Right lobe of liver (tissue), 6 donors: ENCODE data around the gene MYNN. TPM values are rescaled to one million over a fixed set of nuclear protein-coding genes. Genes with fewer than 3 reads are reported as not detected.

Source experiments
- ATAC-seq, 4 donors: fragments of 200-7000 bp; cut with Tn5 transposase; one replicate each; pipeline ENCODE4 v1.9.1; 2020; ENCODE audit warnings: mild to moderate bottlenecking in 4 of 4, moderate library complexity in 4 of 4
- DNase-seq, 3 donors: peaks; one replicate each; pipeline ENCODE4 v3.0.0-alpha.2; 2020
- H3K27ac ChIP-seq, 3 donors: fragments of 200-600 bp; one replicate each; pipeline ENCODE4 v1.8.0; 2022
- H3K27me3 ChIP-seq, 2 donors: fragments of 200-600 bp; one replicate each; pipeline ENCODE4 v1.8.0; 2022
- H3K36me3 ChIP-seq, 4 donors: fragments of 200-600 bp; sonication (generic) in 1 of 4; one replicate each; pipeline versions ENCODE4 v1.5.1 to v1.8.0; 2017 to 2022; ENCODE audit warnings: control low read depth in 1 of 4
- H3K4me1 ChIP-seq, 4 donors: fragments of 200-600 bp; sonication (generic) in 1 of 4; one replicate each; pipeline versions ENCODE4 v1.5.1 to v1.8.0; 2017 to 2022; ENCODE audit warnings: control low read depth in 1 of 4
- H3K4me3 ChIP-seq, 3 donors: fragments of 200-600 bp; one replicate each; pipeline ENCODE4 v1.8.0; 2022
- H3K9me3 ChIP-seq, 4 donors: fragments of 200-600 bp; sonication (generic) in 1 of 4; one replicate each; pipeline versions ENCODE4 v1.5.1 to v1.8.0; 2017 to 2022; ENCODE audit warnings: control low read depth in 1 of 4
- POLR2A ChIP-seq: fragments of 450-650 bp; IDR thresholded peaks from one replicate; pipeline ENCODE4 v1.6.1; 2017; ENCODE audit warnings: antibody characterized with exemption, mild to moderate bottlenecking
- WGBS: methylation state at CpG from one replicate; pipeline ENCODE4 v1.1.6; 2018; ENCODE audit warnings: low coverage, low lambda C conversion rate; ENCODE audit not compliant: insufficient coverage; ENCODE audit errors: missing lambda C conversion rate; 5-methylcytosine and 5-hydroxymethylcytosine counted together
- intact Hi-C, 2 donors: fragments of 100-400 bp; cut with DNase I; formaldehyde crosslinking; loops; one replicate each; pipeline versions ENCODE4 v1.11.2 to v1.14.1; 2022
- total RNA-seq, 6 experiments: library from RNA; depleted of rRNA in 2 of 6; stranded (reverse); fragments of >200 nt in 2 of 6; fragmentation: NEBNext Ultra II Directional in 3 of 6; extraction: Animal tissue kit (Norgen Biotek cat#: 25700) in 3 of 6; gene quantifications; one replicate each; pipeline versions ENCODE4 v1.1.0 to v1.2.4, GENCODE V29; 2016 to 2023
- TF ChIP-seq, protein P1 (sequence below), 4 donors: fragments of 200-600 bp in 3 of 4; fragments of 450-650 bp in 1 of 4; IDR thresholded peaks; one replicate each; pipeline versions ENCODE4 v1.5.1 to v1.8.0; 2016 to 2022; ENCODE audit warnings: antibody characterized with exemption in 4 of 4, mild to moderate bottlenecking in 2 of 4
- donor health status: DM: no; HTN: yes; CAD: no.
- donor health status: DM: no; HTN: no; CAD: no.
- donor health status: DM: no; HTN: no; CAD: no.
- donor health status: DM: no; HTN: yes; CAD: no.
- donor health status: DM: no; HTN: yes; CAD: no.

The MYNN gene
- total RNA-seq, 6 experiments from 2014 or later, result 5.6 to 6.7 (median 5.9) TPM

DNA sequence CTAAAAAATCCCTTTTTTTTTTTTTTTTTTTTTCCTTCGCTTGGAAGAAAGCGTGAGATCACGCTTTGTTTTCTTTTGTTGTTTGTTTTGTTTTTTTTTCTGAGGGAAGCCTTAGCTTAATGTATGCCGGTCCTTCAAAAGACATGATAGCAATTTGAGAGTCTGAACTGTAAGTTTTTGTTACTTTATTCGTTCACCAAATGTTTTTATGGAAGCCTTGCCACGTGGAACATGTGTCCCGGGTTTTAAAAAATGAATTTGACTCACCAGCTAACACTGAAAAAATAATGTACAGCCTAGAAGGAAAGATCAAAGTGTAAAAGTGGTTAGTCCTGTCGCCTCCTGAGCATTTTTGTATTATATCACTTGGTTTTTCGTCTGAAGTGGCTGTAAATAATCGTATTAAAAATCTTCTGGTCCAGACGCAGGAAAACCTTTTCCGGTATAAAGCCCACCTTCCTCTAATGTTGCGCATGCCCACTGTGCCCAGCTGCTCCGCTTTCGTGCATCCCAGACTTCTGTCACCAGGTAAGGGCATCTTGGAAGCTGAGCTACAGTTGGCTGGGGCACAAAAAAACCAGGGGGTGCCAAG, 795 bp upstream of the MYNN start:
- intact Hi-C loops, result no loop called here
- peaks cover 0 to 22% (median 0%) of the 10 kb centered on the region in 4 donors for H3K36me3 ChIP-seq
- ATAC-seq (peak; percentile 52 to 62 (median 56)), DNase-seq (peak; percentile 57 to 75 (median 73))
- H3K4me3 ChIP-seq, result peak overlapping the region; percentile 70 to 92 (median 79)
- H3K27me3 ChIP-seq, result no peaks in the 10 kb centered on the region
- no peaks in the 10 kb centered on the region for H3K9me3 ChIP-seq
- peaks cover 0 to 19% (median 5%) of the 10 kb centered on the region in 4 donors for H3K4me1 ChIP-seq
- peak overlapping the region; percentile 96 to 99 (median 99) for H3K27ac ChIP-seq
- no peak for TF ChIP-seq POLR2A
- TF ChIP-seq, protein P1, sequence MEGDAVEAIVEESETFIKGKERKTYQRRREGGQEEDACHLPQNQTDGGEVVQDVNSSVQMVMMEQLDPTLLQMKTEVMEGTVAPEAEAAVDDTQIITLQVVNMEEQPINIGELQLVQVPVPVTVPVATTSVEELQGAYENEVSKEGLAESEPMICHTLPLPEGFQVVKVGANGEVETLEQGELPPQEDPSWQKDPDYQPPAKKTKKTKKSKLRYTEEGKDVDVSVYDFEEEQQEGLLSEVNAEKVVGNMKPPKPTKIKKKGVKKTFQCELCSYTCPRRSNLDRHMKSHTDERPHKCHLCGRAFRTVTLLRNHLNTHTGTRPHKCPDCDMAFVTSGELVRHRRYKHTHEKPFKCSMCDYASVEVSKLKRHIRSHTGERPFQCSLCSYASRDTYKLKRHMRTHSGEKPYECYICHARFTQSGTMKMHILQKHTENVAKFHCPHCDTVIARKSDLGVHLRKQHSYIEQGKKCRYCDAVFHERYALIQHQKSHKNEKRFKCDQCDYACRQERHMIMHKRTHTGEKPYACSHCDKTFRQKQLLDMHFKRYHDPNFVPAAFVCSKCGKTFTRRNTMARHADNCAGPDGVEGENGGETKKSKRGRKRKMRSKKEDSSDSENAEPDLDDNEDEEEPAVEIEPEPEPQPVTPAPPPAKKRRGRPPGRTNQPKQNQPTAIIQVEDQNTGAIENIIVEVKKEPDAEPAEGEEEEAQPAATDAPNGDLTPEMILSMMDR (IDR thresholded peaks at IDR 0.05), result no peak
- under 1% methylated on average over 15 of the region's 15 CpGs for WGBS

DNA sequence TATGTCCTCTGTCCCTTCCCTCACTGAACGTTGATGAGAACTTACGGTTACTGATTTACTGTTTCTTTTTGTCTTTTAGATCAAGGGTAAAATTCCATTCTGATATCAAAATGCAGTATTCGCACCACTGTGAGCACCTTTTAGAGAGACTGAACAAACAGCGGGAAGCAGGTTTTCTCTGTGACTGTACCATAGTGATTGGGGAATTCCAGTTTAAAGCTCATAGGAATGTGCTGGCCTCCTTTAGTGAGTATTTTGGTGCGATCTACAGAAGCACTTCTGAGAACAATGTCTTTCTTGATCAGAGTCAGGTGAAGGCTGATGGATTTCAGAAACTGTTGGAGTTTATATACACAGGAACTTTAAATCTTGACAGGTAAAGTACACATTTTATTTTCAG, 990 bp downstream of the MYNN start:
- Histone ChIP-seq H3K4me3 (peak overlapping the region; percentile 70 to 92 (median 79)), H3K4me1 (peaks cover 0 to 19% (median 5%) of the 10 kb centered on the region in 4 donors), H3K27ac (peak overlapping the region in 1 of 3 donors; percentile 99), H3K27me3 (no peaks in the 10 kb centered on the region), H3K9me3 (no peaks in the 10 kb centered on the region), H3K36me3 (peaks cover 0 to 37% (median 0%) of the 10 kb centered on the region in 4 donors)
- ATAC-seq, result no peak
- intact Hi-C loops, result no loop called here
- TF ChIP-seq POLR2A, result no peak
- TF ChIP-seq, protein P1 (IDR thresholded peaks at IDR 0.05), result no peak
- no peak for DNase-seq
- WGBS, result 39% methylated on average over 5 of the region's 5 CpGs

- intact Hi-C loops, result no loop called here
- ATAC-seq, result no peak
- 80% methylated on average over 2 of the region's 4 CpGs for WGBS
- H3K4me1 ChIP-seq, result peaks cover 0 to 19% (median 5%) of the 10 kb centered on the region in 4 donors
- H3K36me3 ChIP-seq, result peaks cover 0 to 72% (median 14%) of the 10 kb centered on the region in 4 donors
- no peaks in the 10 kb centered on the region for H3K27me3 ChIP-seq
- no peak for TF ChIP-seq POLR2A
- TF ChIP-seq, protein P1 (IDR thresholded peaks at IDR 0.05), result no peak
- H3K9me3 ChIP-seq, result no peaks in the 10 kb centered on the region
- no peak overlapping the region for H3K4me3 ChIP-seq
- no peak overlapping the region for H3K27ac ChIP-seq
- DNase-seq, result no peak
Observed at GRCh38 chr3:169777822-169778221, 4.6 kb downstream of the MYNN start.

- no peaks in the 10 kb centered on the region for H3K9me3 ChIP-seq
- no peaks in the 10 kb centered on the region for H3K27me3 ChIP-seq
- no peak overlapping the region for H3K27ac ChIP-seq
- TF ChIP-seq, protein P1 (IDR thresholded peaks at IDR 0.05), result no peak
- no peak for TF ChIP-seq POLR2A
- H3K4me3 ChIP-seq, result no peak overlapping the region
- WGBS, result 44% methylated on average over 2 of the region's 2 CpGs
- DNase-seq, result no peak
- H3K36me3 ChIP-seq, result peaks cover 0 to 77% (median 17%) of the 10 kb centered on the region in 4 donors
- no peak for ATAC-seq
- intact Hi-C loops, result no loop called here
- H3K4me1 ChIP-seq, result no peaks in the 10 kb centered on the region
Observed at GRCh38 chr3:169780742-169781141, 7.5 kb downstream of the MYNN start.
